Measurements from ENCODE around the gene CALN1. TPM values are rescaled to one million over a fixed set of nuclear protein-coding genes. Genes with fewer than 3 reads are reported as not detected.

CALN1 gene
- total and polyA plus RNA-seq, 12 donors: not detected

DNA sequence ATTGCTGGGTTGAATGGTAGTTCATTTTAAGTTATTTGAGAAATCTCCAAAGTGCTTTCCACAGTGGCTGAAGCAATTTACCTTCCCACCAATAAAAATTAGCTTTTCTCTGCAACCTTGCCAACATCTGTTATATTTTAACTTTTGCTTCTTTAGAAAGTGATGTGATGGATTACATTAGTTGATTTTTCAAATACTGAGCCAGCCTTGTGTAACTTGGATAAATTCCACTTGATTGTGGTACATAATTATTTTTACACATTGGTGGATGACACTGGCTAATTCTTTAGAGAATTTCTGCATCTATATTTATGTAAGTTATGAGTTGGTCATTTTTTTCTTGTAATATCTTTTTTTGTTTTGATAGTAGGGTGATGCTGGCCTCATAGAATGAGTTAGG lies 646.1 kb downstream of the CALN1 start:
- TF ChIP-seq, protein P1, sequence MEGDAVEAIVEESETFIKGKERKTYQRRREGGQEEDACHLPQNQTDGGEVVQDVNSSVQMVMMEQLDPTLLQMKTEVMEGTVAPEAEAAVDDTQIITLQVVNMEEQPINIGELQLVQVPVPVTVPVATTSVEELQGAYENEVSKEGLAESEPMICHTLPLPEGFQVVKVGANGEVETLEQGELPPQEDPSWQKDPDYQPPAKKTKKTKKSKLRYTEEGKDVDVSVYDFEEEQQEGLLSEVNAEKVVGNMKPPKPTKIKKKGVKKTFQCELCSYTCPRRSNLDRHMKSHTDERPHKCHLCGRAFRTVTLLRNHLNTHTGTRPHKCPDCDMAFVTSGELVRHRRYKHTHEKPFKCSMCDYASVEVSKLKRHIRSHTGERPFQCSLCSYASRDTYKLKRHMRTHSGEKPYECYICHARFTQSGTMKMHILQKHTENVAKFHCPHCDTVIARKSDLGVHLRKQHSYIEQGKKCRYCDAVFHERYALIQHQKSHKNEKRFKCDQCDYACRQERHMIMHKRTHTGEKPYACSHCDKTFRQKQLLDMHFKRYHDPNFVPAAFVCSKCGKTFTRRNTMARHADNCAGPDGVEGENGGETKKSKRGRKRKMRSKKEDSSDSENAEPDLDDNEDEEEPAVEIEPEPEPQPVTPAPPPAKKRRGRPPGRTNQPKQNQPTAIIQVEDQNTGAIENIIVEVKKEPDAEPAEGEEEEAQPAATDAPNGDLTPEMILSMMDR (IDR thresholded peaks at IDR 0.05): no peak
- no peak overlapping the region for H3K27ac ChIP-seq
- H3K27me3 ChIP-seq: no peaks in the 10 kb centered on the region
- no peaks in the 10 kb centered on the region for H3K4me1 ChIP-seq
- peaks cover 0 to 30% (median 14%) of the 10 kb centered on the region in 11 donors for H3K9me3 ChIP-seq
- intact Hi-C loops (cut with DNase I): no loop called here
- H3K36me3 ChIP-seq: no peaks in the 10 kb centered on the region
- no peak for DNase-seq
- no peak overlapping the region for H3K4me3 ChIP-seq
- no peak for ATAC-seq

DNA sequence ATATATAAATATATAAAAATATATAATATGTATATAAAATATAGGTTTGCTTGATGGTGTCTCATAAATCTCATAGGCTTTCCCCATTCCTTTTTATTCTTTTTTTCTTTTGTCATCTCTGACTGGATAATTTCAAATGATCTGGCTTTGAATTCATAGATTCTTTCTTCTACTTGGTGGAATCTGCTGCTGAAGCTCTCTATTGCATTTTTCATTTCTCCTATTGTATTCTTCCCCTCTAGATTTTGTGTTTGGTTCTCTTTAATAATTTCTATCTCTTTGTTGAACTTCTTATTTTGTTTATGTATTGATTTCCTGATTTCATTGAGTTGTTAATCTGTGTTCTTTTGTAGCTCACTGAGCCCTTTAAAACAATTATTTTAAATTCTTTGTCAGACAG lies 650.8 kb downstream of the CALN1 start:
- no peaks in the 10 kb centered on the region for H3K36me3 ChIP-seq
- no peak for DNase-seq
- intact Hi-C loops (cut with DNase I): no loop called here
- H3K9me3 ChIP-seq: peaks cover 0 to 58% (median 14%) of the 10 kb centered on the region in 11 donors
- peaks cover 0 to 2% (median 0%) of the 10 kb centered on the region in 7 donors for H3K27me3 ChIP-seq
- no peak overlapping the region for H3K4me3 ChIP-seq
- H3K4me1 ChIP-seq: no peaks in the 10 kb centered on the region
- TF ChIP-seq, protein P1 (IDR thresholded peaks at IDR 0.05): no peak
- no peak for ATAC-seq
- no peak overlapping the region for H3K27ac ChIP-seq

DNA sequence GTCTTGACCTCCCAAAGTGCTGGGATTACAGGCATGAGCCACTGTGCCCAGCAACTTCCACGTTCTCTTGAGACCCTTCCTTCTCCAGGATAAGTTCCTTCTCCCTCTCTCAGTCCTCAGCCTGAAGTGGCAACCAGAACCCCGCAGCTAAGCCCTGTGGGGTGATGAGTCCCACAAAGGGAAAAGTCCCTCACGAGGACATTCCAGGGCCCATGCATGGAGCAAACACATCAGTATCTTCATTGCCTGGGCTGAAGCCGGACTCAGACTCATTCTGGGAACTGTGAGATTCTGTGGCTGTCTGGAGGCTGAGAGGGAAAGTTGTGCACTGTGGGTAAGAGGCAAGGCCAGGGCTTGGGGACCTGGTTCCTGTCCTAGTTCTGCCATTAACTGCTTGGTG lies 657.3 kb downstream of the CALN1 start:
- ATAC-seq: no peak
- TF ChIP-seq, protein P1 (IDR thresholded peaks at IDR 0.05): no peak
- intact Hi-C loops (cut with DNase I): loop anchor here in 6 of 10 donors (5.0 to 10.0 kb wide), 4 partner anchors 737 to 880 kb away; no protein-coding TSS in a partner anchor
- Histone ChIP-seq H3K27me3 (peaks cover 0 to 45% (median 32%) of the 10 kb centered on the region in 7 donors), H3K4me1 (peaks cover 0 to 6% (median 0%) of the 10 kb centered on the region in 9 donors), H3K9me3 (peaks cover 0 to 29% (median 0%) of the 10 kb centered on the region in 11 donors), H3K36me3 (no peaks in the 10 kb centered on the region), H3K27ac (no peak overlapping the region), H3K4me3 (no peak overlapping the region)
- no peak for DNase-seq
- WGBS, 2 donors: 82 to 83% methylated on average over 4 of the region's 4 CpGs

DNA sequence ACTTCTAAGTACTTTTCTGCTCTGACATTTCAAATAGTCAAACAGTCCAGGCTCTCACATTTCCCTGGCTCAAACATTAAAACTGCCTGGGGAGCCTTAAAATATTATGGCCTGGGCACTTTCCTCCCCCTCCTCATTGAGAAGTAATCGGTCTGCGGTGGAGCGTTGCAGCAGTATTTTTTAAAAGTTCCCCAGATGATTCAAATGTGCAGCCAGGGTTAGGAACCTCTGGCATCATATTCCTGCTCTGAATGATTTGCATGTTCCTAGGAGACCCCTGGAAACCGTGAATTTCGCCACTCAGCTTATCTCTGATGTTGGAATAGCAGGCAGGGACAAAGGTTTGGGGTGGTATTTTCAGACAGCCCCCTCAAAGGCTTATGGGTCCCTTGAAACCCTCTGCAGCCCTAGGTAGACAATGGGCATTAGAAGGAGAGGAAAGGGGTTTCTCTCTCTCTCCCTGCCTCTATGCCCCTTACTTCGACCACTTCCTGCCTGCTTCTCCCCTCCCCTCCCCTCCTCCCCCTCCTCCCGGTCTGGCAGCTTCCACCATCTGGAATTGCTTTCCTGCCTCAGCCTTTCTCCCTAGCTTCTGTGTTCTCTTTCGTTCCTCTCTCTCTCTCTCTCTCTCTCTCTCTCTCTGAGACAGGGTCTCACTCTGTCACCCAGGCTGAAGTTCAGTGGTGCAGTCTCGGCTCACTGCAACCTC lies 658.0 kb downstream of the CALN1 start:
- H3K4me1 ChIP-seq: peaks cover 0 to 6% (median 0%) of the 10 kb centered on the region in 9 donors
- intact Hi-C loops (cut with DNase I): loop anchor here in 6 of 10 donors (5.0 to 10.0 kb wide), 4 partner anchors 738 to 881 kb away; no protein-coding TSS in a partner anchor
- H3K4me3 ChIP-seq: no peak overlapping the region
- DNase-seq (no peak), ATAC-seq (no peak)
- no peak overlapping the region for H3K27ac ChIP-seq
- WGBS, 2 donors: 38 to 40% methylated on average over 9 of the region's 9 CpGs
- H3K27me3 ChIP-seq: peaks cover 0 to 45% (median 32%) of the 10 kb centered on the region in 7 donors
- H3K36me3 ChIP-seq: no peaks in the 10 kb centered on the region
- TF ChIP-seq, protein P1 (IDR thresholded peaks at IDR 0.05): no peak
- peaks cover 0 to 22% (median 0%) of the 10 kb centered on the region in 11 donors for H3K9me3 ChIP-seq

Data from heart right ventricle (tissue), 16 donors.